Activated CD4-positive, alpha-beta T cell treated with anti-CD3 and anti-CD28 coated beads, Interleukin-2, amount 50 U/mL, for 16 hours (primary cell): ENCODE data around the gene RPL13.
A peak's percentile ranks its signal among the peaks of the same experiment; 100 is the strongest.
"Not testable (repeated sequence)": the region's sequence is repeated elsewhere in the genome, so short reads cannot be mapped to it uniquely, and the experiment has no call there.

Source experiments
- DNase-seq: peaks from one replicate; pipeline ENCODE4 v3.0.0-alpha.2; 2020

The RPL13 gene

DNA sequence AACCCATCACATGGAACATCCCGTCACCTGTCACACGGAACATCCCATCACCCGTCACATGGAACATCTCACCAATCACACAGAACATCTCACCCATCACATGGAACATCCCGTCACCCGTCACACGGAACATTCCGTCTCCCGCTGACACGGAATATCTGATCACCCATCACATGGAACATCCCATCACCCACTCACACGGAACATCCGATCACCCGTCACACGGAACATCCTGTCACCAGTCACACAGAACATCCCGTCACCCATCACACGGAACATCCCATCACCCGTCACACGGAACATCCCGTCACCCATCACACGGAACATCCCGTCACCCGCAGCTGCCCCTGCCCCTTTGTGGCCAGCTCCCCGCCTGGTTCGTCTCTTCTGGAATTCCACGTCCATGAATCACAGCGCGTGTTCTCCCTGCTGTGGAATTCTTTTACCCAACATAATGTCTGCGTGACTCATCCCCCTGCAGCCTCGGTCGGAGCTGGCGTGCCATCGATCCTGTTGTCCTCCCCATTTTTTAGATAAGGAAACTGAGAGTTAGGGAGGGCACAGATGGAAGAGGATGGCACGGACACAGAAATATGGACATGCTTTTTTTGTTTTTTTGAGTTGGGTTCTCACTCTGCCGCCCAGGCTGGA, 20.7 kb downstream of the RPL13 start:
- no peak for DNase-seq

DNA sequence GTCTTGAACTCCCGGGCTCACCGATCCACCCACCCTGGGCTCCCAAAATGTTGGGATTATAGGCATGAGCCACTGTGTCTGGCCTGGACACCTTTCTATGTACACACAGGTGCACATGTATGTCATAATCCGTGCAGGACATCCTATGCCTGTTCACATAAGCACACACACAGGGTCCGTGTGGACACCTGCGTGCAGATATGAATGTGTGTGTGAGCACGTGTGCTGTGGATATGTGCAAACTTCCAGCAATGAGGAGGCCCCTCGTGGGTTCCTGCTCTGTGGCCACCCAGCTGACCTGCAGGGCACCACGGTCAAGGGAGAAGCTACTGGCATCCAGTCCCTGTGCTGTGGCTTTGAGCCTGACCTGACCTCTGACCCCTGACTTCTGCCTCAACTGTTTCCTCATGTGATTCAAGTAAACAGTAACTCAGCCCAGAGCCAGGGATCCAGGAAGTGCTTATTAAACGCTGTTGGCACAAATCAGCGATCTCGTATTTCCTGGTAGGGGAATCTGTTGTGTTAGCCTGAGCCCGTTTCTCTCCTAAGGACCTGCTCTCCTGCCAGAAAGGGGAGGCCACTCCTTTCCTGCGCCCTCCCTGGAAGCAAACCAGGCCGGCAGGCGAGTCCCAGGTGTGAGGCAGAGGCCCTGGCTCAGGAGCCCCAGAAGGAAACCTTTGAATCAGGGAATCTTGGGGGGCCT, 21.5 kb downstream of the RPL13 start:
- no peak for DNase-seq

GRCh38 chr16:89582614-89583196, 22.2 kb downstream of the RPL13 start:
- no peak for DNase-seq

DNA sequence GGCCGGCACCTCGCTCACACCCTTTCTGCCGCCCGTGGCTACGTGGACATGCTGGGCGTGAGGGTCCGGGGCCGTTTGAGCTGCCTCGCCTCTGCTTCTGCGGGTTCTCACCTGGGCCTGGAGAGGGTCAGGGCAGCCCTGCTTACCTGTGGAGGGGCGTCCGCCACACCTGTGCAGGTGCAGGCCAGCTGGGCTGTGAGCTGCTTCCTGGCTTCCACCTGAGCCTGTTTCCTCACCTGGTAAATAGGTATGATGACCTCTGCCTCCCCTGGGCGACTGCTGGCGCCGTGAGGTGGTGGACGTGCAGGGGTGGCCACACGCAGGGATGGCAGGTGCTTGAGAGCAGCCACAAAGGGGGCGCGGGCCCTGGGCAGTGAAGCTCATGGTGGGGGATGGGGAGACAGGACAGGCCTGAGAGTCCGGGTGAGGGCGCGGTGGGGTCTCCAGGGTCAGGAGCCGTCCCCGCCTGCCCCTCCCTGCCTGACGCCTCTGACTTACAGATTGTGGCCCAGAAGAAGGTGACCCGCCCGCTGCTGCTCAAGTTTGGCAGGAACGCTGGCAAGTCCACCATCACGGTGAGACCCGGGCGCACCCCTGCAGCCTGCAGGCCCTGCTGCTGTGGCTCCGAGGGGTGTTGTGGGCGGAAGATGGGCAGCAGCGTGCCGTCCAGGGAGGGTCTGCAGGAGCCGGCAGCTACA, 22.9 kb downstream of the RPL13 start:
- DNase-seq, result no peak

DNA sequence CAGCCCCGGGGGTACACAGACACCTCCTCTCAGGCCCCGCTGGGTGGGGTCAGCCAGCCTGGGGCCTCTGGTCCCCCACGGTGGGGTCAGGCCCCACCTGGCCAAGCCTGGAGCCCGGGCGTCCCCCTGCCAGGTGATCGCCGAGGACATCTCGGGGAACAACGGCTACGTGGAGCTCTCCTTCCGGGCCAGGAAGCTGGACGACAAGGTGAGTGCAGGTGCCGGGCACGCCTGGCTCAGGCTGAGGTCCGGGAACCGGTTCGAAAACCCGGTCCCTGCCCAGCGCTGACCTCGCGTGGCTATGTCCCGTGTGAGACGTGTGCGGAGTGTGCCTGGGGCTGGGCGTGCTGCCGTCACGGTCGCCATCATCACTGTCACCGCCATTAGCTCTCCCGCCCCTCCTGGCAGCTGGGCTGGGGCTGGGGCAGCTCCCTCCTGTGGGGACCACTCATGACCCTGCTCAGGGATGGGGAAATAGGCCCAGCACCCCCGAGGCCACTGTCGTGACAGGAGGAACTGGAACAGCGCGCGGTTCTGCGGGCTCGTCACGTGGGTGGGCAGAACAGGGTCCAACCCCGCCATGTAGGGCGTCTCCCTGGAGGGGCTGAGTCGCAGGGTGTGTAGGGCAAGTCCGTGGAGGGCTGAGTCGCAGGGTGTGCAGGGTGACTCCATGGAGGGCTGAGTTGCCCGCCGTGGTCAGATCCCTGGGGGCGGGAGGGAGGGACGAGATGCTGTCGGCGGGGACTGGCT, 23.6 kb downstream of the RPL13 start:
- DNase-seq, result no peak

DNA sequence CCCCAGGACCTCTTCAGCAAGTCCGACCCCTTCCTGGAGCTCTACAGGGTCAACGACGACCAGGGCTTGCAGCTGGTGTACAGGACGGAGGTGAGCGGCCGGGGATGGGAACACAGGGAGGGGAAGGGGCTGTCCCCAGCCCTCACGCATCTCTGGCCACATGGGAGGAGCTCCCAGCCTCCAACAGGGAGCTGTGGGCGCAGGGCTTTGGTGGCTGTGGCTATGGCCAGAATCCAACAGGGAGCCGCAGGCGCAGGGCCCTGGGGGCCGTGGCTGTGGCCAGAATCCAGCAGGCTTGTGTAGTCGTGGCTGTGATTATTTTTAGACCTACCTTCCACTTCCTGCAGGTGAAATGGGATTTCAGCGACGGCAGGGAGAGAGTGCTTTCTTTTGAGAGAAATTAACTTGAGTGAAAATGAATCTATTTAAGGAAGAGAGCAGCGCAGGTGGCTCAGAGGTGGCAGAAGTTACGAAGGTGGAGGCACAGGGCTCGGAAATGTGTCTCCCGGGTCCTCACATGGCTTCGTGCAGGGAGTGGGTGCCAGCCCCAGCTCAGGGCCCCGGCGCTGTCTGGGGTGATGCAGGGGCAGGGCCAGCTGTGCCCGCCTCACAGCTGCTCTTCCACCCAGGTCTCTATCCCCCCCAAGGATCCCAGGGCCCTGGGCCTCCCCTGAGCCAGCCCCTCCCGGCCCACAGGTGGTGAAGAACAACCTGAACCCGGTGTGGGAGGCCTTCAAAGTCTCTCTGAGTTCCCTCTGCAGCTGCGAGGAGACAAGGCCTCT, 24.5 kb downstream of the RPL13 start:
- no peak for DNase-seq

DNA sequence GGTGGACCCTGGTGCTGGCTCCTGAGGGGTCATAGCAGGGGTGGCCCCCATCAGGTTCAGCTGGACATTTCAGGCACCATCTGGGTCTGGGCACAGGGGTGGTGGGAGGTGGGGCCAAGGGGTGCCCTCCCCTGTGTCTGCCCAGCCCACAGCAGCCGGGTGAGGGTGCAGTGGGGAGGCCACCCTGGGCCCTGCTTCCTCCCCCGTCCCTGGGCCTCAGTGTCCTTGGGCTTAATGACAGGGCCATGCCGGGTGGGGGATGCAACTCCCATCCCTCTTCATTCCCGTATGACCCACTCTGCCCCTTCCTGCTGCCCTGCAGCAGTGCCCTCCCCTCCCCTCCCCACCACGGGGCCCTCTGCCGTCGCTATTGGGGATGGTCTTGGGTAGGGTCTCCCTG, 25.7 kb downstream of the RPL13 start:
- DNase-seq, result no peak

GRCh38 chr16:89586853-89587252, 26.4 kb downstream of the RPL13 start:
- DNase-seq, result no peak

DNA sequence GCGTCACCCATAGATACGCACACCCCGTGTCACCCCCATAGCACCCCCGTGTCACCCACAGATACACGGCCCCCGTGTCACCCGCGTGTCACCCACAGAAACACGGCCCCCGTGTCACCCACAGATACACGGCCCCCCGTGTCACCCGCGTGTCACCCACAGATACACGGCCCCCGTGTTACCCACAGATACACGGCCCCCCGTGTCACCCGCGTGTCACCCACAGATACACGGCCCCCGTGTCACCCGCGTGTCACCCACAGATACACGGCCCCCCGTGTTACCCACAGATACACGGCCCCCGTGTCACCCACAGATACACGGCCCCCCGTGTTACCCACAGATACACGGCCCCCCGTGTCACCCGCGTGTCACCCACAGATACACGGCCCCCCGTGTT, 27.2 kb downstream of the RPL13 start:
- DNase-seq, result not testable (repeated sequence)

DNA sequence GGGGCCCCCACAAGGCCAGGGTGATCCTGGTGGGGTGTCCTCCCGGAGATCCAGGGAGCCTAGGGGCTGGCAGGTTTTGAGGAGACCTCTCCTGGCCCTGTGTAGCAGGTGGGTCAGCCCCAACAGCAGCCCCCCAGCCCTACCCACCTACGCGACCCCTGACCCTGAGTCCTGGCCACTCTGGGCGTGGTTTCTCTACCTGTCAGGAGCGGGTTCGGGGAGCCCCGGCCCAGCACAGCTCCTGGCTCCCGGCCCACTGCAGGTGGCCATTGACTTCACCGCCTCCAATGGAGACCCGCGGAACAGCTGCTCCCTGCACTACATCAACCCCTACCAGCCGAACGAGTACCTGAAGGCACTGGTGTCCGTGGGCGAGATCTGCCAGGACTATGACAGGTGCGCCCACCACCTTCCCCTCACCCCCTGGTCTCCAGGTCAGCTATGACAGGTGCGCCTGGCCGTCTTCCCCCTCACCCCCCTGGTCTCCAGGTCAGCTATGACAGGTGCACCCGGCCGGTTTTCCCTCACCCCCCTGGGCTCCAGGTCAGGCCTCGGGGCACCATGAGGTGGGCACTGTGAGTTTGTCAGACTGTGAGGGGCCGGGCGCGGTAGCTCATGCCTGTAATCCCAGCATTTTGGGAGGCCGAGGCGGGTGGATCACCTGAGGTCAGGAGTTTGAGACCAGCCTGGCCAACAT, 28.1 kb downstream of the RPL13 start:
- no peak for DNase-seq

- no peak for DNase-seq
Observed at GRCh38 chr16:89589241-89589926, 28.9 kb downstream of the RPL13 start.

GRCh38 chr16:89593841-89594240, 33.4 kb downstream of the RPL13 start:
- DNase-seq, result peak; percentile 44

DNA sequence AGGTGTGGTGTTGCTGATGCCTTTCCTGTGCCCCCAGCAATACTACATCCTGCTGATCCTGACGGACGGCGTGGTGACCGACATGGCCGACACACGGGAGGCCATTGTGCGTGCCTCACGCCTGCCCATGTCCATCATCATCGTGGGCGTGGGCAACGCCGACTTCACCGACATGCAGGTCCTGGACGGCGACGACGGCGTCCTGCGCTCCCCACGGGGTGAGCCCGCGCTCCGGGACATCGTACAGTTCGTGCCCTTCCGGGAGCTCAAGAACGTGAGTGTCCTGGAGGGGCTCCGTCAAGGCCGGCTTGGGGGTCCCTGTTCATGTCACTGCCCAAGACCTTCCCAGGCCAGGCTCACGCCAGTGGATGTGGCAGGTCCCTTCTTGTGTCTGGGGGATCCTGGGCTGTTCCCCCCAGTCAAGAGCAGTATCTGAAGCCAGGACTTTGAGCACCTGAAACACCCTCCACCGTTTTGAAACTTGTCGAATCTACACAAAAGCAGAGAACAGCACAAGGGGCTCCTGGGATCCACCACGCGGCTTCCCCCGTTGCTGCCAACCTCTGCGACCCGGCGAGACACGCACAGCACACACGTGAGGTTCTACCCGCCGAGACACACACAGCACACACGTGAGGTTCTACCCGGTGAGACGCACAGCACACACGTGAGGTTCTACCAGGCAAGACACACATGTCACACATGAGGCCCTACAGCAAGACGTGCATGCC, 35.0 kb downstream of the RPL13 start:
- DNase-seq, result no peak

- DNase-seq, result no peak
Observed at GRCh38 chr16:89596061-89596689, 35.7 kb downstream of the RPL13 start.

DNA sequence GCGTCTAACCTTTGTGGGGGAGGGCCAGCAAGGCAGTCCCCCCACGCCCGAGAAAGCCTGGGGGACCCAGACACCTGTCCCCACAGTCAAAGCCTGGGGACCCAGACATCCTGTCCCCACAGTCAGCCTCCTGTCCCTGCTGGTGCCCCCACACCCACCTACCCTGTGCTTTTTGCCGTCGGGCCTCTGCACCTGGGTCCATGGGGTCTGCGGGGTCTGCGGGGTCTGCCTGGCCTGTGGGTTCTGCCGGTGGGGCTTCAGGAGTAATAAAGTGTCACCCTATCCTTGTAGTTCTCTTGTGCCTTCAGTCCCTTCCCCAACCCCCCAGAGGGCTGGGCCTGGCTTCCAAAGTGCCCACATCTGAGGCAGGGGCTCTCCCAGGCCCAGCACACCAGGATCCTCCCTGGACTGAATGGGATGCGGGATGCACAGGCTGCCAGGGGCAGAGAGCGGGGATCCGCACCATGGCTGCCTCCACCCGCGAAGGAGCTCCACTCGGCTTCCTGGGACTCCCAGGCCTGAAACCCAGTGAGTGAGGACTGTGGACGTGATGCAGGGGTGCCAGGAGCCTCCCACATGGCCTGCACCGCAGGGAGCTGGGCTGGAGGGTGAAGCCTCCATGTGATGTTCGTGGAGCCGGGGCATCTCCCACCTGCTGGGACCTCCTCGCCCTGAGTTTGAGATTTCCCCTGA, 36.6 kb downstream of the RPL13 start:
- no peak for DNase-seq

GRCh38 chr16:89598199-89598598, 37.7 kb downstream of the RPL13 start:
- no peak for DNase-seq

DNA sequence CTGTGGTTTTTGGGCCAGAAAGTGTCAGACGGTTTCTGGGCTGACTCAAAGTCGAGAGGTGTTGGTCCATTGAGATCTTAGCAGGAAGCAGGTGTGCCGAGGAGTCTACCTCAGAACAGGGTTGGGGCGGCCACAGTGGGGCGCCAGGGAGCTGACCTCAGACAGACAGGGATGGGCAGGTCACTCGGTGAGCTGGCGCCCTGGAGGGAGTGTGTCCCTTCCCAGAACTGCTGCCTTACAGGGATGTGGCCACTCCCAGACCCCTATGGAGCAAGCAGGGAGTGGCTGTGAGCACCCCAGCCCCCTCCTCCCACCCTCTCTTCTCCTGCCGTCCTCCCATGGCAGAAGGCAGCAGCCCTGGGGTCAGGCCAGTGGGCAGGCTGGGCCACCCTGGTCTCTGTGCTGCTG, 39.0 kb downstream of the RPL13 start:
- DNase-seq, result peak; percentile 47

DNA sequence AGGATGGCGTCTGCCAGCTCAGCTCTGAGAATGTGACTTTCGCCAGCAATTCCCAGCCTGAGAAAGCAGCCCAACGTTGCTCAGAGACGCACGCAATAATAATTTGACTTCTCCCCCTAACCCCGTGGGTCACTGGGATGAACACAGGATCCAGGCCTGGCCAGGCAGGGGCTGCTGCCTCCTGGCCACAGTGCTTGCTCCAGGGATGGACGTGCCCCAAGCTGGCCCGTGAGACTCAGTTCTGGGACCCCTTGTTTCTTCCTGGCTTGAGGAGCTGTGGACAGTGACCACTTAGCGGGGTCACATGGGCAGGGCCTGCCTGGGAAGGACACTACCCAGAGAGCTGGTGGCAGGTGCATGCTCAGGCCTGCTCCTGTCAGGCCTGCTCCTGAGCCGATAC, 39.4 kb downstream of the RPL13 start:
- DNase-seq, result no peak

- DNase-seq, result no peak
Observed at GRCh38 chr16:89600427-89600826, 39.9 kb downstream of the RPL13 start.
